ENCODE data around the gene OR6P1. TPM values are rescaled to one million over a fixed set of nuclear protein-coding genes. Genes with fewer than 3 reads are reported as not detected.

OR6P1 gene, protein sequence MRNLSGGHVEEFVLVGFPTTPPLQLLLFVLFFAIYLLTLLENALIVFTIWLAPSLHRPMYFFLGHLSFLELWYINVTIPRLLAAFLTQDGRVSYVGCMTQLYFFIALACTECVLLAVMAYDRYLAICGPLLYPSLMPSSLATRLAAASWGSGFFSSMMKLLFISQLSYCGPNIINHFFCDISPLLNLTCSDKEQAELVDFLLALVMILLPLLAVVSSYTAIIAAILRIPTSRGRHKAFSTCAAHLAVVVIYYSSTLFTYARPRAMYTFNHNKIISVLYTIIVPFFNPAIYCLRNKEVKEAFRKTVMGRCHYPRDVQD
- not detected for total RNA-seq

DNA sequence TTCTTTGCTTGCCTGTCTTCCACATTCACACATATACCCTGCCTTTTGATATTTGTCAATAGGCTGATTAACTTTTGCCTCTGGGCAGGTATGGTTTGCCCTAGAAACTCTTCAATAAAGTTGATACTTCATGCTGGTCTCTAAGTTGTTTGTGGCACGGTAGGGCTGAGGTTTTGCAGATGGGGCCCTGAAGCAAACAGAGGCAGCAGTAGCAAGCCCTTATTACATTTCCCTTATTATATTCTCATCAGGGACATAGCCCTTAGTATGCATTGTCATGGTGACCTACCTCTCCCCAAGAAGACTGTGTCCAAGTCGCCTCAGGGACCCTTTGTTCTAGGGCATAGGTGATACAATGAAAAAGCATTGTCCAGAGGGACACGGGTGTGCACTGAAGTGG lies at the start of gene OR6P1:
Gene OR6P1, minus strand, starts transcription at position 101 of the 400 bp plus-strand sequence. CDS start 6,976 bp downstream, outside the sequence.
- TF ChIP-seq, protein P1, sequence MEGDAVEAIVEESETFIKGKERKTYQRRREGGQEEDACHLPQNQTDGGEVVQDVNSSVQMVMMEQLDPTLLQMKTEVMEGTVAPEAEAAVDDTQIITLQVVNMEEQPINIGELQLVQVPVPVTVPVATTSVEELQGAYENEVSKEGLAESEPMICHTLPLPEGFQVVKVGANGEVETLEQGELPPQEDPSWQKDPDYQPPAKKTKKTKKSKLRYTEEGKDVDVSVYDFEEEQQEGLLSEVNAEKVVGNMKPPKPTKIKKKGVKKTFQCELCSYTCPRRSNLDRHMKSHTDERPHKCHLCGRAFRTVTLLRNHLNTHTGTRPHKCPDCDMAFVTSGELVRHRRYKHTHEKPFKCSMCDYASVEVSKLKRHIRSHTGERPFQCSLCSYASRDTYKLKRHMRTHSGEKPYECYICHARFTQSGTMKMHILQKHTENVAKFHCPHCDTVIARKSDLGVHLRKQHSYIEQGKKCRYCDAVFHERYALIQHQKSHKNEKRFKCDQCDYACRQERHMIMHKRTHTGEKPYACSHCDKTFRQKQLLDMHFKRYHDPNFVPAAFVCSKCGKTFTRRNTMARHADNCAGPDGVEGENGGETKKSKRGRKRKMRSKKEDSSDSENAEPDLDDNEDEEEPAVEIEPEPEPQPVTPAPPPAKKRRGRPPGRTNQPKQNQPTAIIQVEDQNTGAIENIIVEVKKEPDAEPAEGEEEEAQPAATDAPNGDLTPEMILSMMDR (IDR thresholded peaks at IDR 0.05; ENCODE audit: low read depth), result no peak

DNA sequence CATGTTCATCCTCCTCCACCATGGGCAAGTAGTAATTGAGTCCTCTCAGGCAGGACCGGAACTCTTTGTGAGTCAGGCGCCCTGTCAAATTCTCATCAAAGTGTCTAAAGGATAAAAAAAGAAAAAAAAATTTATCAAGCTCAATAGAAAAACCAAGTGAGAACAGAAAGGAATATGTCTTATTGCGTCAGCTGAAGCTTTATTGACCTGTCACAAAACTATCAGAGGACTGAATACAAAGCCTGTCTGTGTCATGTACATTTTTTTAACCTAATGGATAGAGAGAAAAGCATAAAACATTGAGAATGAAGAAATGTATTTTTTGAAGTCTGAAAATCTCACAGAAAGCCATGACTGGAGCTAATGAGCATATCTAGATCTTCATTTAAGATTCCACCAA lies 43.4 kb upstream of the OR6P1 start:
- TF ChIP-seq, protein P1 (IDR thresholded peaks at IDR 0.05; ENCODE audit: low read depth), result no peak

DNA sequence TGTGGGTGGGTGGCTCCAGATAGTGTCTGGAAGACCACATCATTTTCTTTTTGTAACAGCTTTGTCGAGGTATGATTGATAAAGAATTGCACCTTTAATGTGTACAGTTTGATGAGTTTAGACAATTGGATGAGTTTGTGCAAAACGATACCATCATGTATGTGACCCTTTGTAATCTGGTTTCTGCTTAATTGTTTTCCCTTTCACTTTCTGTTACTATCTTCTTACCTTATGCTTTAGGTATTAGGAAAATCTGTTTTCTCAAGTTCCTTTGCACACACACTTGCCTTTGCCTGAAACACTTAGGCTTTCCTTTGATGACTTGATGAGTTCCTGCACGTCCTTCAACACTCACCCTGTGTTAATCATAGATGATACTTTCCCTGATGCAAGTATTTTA lies 41.5 kb upstream of the OR6P1 start:
- TF ChIP-seq, protein P1 (IDR thresholded peaks at IDR 0.05; ENCODE audit: low read depth), result no peak

DNA sequence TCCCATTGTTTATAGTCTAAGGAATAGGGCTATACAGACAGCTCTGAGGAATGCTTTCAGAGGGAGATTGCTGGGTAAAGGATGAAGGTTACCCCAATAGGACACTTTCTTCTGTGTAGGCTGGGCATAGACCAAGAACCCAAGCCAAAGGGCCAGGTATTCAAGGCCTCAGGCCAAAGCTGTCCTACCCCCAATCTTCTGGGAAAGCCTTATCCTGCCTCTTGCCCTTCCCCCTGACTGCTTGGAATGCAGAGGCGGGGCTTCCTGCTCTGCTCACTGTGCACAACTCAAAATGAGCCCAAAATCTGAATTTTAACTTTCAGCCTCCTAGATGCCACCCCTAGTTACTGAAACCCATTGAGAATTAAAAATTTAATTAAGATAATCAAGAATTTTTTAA lies 36.9 kb upstream of the OR6P1 start:
- TF ChIP-seq, protein P1 (IDR thresholded peaks at IDR 0.05; ENCODE audit: low read depth), result no peak

DNA sequence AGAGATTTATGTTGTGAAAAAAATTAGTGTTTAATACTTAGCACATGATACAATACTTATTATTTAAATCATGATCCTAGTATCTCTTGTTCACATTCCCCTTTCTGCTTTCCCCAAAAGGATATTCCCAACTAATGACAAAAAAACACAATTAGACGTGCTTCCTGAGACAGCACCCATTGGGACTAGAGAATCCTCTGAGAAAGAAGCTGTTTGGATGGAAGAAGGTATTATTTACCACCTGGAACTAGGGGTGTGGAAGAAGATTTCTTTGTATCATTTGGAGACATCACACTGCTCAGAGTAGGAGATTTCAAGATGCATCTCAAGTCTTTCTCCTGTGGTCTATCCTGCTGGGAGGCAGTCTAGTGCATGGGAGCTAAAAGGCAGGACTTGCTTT lies 34.6 kb upstream of the OR6P1 start, which contains the start of gene OR10Z1:
Gene OR10Z1, plus strand, starts transcription at position 301 of the 400 bp plus-strand sequence. CDS start 1,171 bp downstream, outside the sequence.
- TF ChIP-seq, protein P1 (IDR thresholded peaks at IDR 0.05; ENCODE audit: low read depth), result no peak

DNA sequence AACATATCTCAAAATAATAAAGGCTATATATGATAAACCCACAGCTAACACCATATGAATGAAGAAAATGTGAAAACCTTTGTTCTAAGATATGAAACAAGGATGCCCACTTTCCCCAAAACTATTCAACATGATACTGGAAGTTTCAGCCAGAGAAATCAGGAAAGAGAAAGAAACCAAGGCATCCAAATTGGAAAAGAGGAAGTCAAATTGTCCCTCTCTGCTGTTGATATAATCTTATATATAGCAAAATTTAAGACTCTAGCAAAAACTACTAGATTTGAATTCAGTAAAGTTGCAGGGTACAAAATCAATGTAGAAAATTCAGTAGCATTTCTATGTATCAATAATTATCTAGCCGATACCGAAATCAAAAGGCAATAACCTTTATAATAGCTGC lies 30.4 kb upstream of the OR6P1 start:
- TF ChIP-seq, protein P1 (IDR thresholded peaks at IDR 0.05; ENCODE audit: low read depth), result no peak

DNA sequence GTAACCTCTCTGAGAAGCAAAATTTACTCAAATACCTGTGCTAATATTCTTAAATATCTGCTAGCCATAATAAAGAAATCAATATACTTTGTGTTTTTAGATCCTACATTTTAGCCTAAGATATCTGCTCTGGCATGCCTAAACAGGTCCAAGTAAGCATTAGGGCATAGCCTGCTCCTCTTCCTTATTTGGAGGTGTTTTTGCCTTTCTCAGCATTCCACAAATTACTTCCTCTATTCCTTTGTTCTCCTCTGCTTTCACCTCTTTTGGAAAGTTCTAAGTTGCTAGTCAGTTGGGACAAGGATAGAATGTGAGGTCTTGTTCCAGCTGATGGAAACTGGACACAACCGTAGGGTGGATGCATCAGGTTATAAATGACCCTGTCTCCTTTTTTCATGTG lies 16.6 kb upstream of the OR6P1 start:
- TF ChIP-seq, protein P1 (IDR thresholded peaks at IDR 0.05; ENCODE audit: low read depth), result no peak
